Pancreas (tissue), 10 donors: ENCODE measurements around the gene ZNF831. TPM values are rescaled to one million over a fixed set of nuclear protein-coding genes. Genes with fewer than 3 reads are reported as not detected.
A peak's percentile ranks its signal among the peaks of the same experiment; 100 is the strongest.

Source experiments
- ATAC-seq, 4 donors: fragments of 200-7000 bp; cut with Tn5 transposase; one replicate each; pipeline versions ENCODE4 v1.8.0 to v1.9.1; 2020; ENCODE audit warnings: mild to moderate bottlenecking in 4 of 4, moderate library complexity in 4 of 4
- DNase-seq, 6 donors: peaks; one replicate each; pipeline ENCODE4 v3.0.0-alpha.2; 2020
- FAIRE-seq: peaks from 2 replicates; lab custom pipeline; 2012; peaks lifted over from hg19 to GRCh38; lab: Jason Lieb, UNC
- H3K27ac ChIP-seq, 4 donors: fragments of 200-600 bp; sonication (generic); 1 replicate in 3 of 4; 2 replicates in 1 of 4; pipeline versions ENCODE4 v1.5.0 to v1.8.0; 2020
- H3K27me3 ChIP-seq, 4 donors: fragments of 200-600 bp; one replicate each; pipeline ENCODE4 v1.8.0; 2021
- H3K36me3 ChIP-seq, 3 donors: fragments of 200-600 bp; sonication (generic) in 1 of 3; one replicate each; pipeline versions ENCODE4 v1.5.0 to v1.8.0; 2020 to 2021
- H3K4me1 ChIP-seq, 3 donors: fragments of 200-600 bp; one replicate each; pipeline ENCODE4 v1.8.0; 2021
- H3K4me3 ChIP-seq, 4 donors: fragments of 200-600 bp; sonication (generic) in 2 of 4; one replicate each; pipeline versions ENCODE4 v1.5.0 to v1.8.0; 2020 to 2021
- H3K9me3 ChIP-seq, 4 donors: fragments of 200-600 bp; one replicate each; pipeline ENCODE4 v1.8.0; 2021
- CTCF ChIP-seq, 4 donors: fragments of 200-600 bp; sonication (generic) in 3 of 4; IDR thresholded peaks; one replicate each; pipeline versions ENCODE4 v1.5.0 to v1.8.0; 2021; ENCODE audit warnings: antibody characterized with exemption in 4 of 4
- WGBS, 2 donors: extraction: QIAGEN DNeasy Blood & Tissue Kit; methylation state at CpG; one replicate each; pipeline ENCODE4 v1.1.7; 2013; 5-methylcytosine and 5-hydroxymethylcytosine counted together
- intact Hi-C, 3 donors: fragments of 100-400 bp; cut with DNase I; formaldehyde crosslinking; loops; one replicate each; pipeline versions ENCODE4 v1.11.1 to v1.14.2; 2022
- polyA plus RNA-seq, 2 donors: library from polyadenylated mRNA; stranded (reverse); fragments of 200-250 nt; gene quantifications; one replicate each; pipeline ENCODE4 v1.2.3, GENCODE V29; 2013
- total RNA-seq, 6 donors: library from RNA; stranded (reverse); fragmentation: NEBNext Ultra II Directional in 4 of 6; extraction: Animal tissue kit (Norgen Biotek cat#: 25700) in 4 of 6; gene quantifications; one replicate each; pipeline versions ENCODE4 v1.2.1 to v1.2.4, GENCODE V29; 2021 to 2023
- donor health status: healthy with polysubstance abuse.
- donor health status: DM: no; HTN: no; CAD: no; lungs with moderate emphysema.
- donor health status: DM: no; HTN: no; CAD: no.
- donor health status: control.
- donor health status: control.
- donor health status: Bipolar disorder and iron deficiency.
- donor health status: DM: yes; HTN: yes; CAD: no.
- donor health status: DM: no; HTN: no; CAD: no.
- donor health status: DM: no; HTN: no; CAD: no.
- donor health status: DM: yes; HTN: yes; CAD: no.

The ZNF831 gene
- total and polyA plus RNA-seq, 8 donors: 0.04 to 0.23 (median 0.16) TPM

- H3K27ac ChIP-seq: peak overlapping the region in 2 of 4 donors; percentile 24 to 66
These were observed 58.2 kb downstream of the ZNF831 start for GRCh38 chr20:59221707-59222252.

DNA sequence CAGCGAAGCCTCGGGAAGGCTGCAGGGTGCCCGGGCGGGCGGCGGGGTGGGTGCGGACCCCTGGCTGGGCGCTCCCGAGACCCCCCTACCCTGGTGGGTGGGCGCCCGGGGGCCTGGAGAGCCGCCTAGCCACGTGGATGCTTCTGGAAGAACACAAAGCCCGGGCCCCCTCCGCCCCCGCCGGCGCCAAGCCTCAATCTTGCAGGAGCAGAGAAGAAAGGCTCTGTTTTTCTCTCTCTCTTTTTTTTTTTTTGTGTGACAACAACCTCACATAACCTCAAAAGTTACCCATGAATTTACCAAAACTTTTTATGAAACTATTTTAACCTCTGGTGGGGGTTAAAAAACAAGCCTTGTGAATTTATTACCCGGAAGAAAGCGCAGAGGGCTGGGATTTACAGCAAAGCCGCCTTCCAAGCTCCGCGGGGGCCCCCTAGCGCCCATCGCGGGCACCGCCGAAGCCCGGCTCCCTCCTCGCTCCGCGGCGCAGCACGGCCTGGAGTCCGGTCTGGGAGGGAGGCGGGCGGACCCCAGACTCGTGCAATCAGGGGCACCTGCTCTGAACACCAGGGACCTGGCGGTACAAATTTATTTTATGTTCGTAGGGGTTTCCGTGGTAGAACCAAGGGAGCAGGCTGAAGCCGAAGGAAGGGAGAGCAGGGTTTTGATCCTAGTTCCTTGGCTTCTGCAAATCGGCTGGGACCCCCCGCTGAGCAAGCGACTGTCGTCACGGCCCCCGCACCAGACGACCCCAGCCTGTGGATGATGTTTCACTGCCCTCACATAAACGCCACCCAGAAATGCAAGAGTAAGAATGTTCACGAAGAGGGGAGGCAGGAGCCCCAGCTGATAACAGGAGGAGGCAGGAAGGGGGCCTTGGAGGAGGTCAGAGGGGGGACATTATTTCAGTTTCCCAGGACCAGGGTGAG is 58.9 kb downstream of the ZNF831 start:
- intact Hi-C loops: loop anchor here in 2 of 3 donors (5.0 to 10.0 kb wide), 3 partner anchors 138 to 350 kb away; no protein-coding TSS in a partner anchor
- Histone ChIP-seq H3K4me3 (peak overlapping the region; percentile 49 to 65 (median 52)), H3K4me1 (peaks cover 0 to 8% (median 0%) of the 10 kb centered on the region in 3 donors), H3K27ac (peak overlapping the region in 2 of 4 donors; percentile 24 to 66), H3K27me3 (peaks cover 0 to 3% (median 0%) of the 10 kb centered on the region in 4 donors), H3K9me3 (no peaks in the 10 kb centered on the region), H3K36me3 (no peaks in the 10 kb centered on the region)
- no peak for FAIRE-seq
- WGBS, 2 donors: 1 to 2% methylated on average over 51 of the region's 51 CpGs
- peak; percentile 82 to 95 (median 92) for TF ChIP-seq CTCF (IDR thresholded peaks at IDR 0.05)
- DNase-seq: peak; percentile 66 to 97 (median 82)
- peak; percentile 97 to 99 (median 97) for ATAC-seq

More at GRCh38 chr20:59221707-59222252, 58.2 kb downstream of the ZNF831 start:
- WGBS, 2 donors: 7 to 8% methylated on average over 18 of the region's 18 CpGs
- H3K4me1 ChIP-seq: peaks cover 0 to 8% (median 0%) of the 10 kb centered on the region in 3 donors
- no peaks in the 10 kb centered on the region for H3K36me3 ChIP-seq
- peaks cover 0 to 3% (median 0%) of the 10 kb centered on the region in 4 donors for H3K27me3 ChIP-seq
- no peak for TF ChIP-seq CTCF (IDR thresholded peaks at IDR 0.05)
- peak overlapping the region; percentile 49 to 65 (median 52) for H3K4me3 ChIP-seq
- FAIRE-seq (no peak), ATAC-seq (peak; percentile 11 to 36 (median 20)), DNase-seq (no peak)
- H3K9me3 ChIP-seq: no peaks in the 10 kb centered on the region
- intact Hi-C loops: loop anchor here in 2 of 3 donors (5.0 to 10.0 kb wide), 3 partner anchors 137 to 349 kb away; no protein-coding TSS in a partner anchor

GRCh38 chr20:59223182-59223601 is 59.6 kb downstream of the ZNF831 start:
- no peak for TF ChIP-seq CTCF (IDR thresholded peaks at IDR 0.05)
- WGBS, 2 donors: 8% methylated on average over 21 of the region's 21 CpGs
- DNase-seq (no peak), FAIRE-seq (no peak), ATAC-seq (peak; percentile 14 to 54 (median 34))
- intact Hi-C loops: loop anchor here in 2 of 3 donors (5.0 to 10.0 kb wide), 3 partner anchors 138 to 351 kb away; no protein-coding TSS in a partner anchor
- H3K27ac ChIP-seq: peak overlapping the region in 1 of 4 donors; percentile 13
- H3K27me3 ChIP-seq: peaks cover 0 to 3% (median 0%) of the 10 kb centered on the region in 4 donors
- peaks cover 0 to 8% (median 0%) of the 10 kb centered on the region in 3 donors for H3K4me1 ChIP-seq
- H3K9me3 ChIP-seq: no peaks in the 10 kb centered on the region
- no peaks in the 10 kb centered on the region for H3K36me3 ChIP-seq
- H3K4me3 ChIP-seq: peak overlapping the region in 2 of 4 donors; percentile 54 to 65

GRCh38 chr20:59223750-59224149 is 60.1 kb downstream of the ZNF831 start:
- no peak for TF ChIP-seq CTCF (IDR thresholded peaks at IDR 0.05)
- intact Hi-C loops: loop anchor here in 2 of 3 donors (5.0 to 10.0 kb wide), 3 partner anchors 139 to 351 kb away; no protein-coding TSS in a partner anchor
- H3K9me3 ChIP-seq: no peaks in the 10 kb centered on the region
- no peak for FAIRE-seq
- no peak overlapping the region for H3K4me3 ChIP-seq
- no peak for ATAC-seq
- peaks cover 0 to 8% (median 0%) of the 10 kb centered on the region in 3 donors for H3K4me1 ChIP-seq
- peaks cover 0 to 3% (median 0%) of the 10 kb centered on the region in 4 donors for H3K27me3 ChIP-seq
- 62 to 70% methylated on average over 12 of the region's 12 CpGs for WGBS, 2 donors
- H3K36me3 ChIP-seq: no peaks in the 10 kb centered on the region
- DNase-seq: no peak
- H3K27ac ChIP-seq: no peak overlapping the region
